Measurements from ENCODE around the gene ARHGAP21.
A peak's percentile ranks its signal among the peaks of the same experiment; 100 is the strongest.

ARHGAP21 gene

GRCh38 chr10:24715246-24715769 is 8.4 kb downstream of the ARHGAP21 start:
- TF ChIP-seq CTCF (IDR thresholded peaks at IDR 0.05; ENCODE audit: insufficient read depth, low read depth, low read length, missing control alignments) = no peak
- DNase-seq (ENCODE audit: low read depth) = no peak
- H3K4me3 ChIP-seq (ENCODE audit: low read length) = no peak overlapping the region

DNA sequence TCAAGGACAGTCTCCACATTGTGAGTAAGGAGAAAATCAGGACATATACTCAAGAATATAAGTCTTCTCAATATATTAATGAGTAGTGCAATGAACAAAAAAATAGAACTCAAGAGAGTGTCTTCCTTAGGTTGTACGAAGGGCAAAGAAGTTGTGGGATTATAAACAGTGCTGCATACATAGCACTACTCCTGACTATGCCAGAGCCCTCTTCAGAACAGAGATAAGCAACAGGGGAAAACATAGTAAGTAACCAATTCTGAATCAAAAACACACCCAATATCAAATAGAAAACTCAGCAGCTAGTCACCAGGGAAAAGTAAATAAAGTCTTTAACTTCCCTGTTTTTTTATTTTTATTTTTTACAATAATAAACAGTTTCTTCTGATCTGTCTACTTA is 10.6 kb downstream of the ARHGAP21 start:
- DNase-seq (ENCODE audit: low read depth) = no peak
- no peak overlapping the region for H3K4me3 ChIP-seq (ENCODE audit: low read length)
- TF ChIP-seq CTCF (IDR thresholded peaks at IDR 0.05; ENCODE audit: insufficient read depth, low read depth, low read length, missing control alignments) = no peak

DNA sequence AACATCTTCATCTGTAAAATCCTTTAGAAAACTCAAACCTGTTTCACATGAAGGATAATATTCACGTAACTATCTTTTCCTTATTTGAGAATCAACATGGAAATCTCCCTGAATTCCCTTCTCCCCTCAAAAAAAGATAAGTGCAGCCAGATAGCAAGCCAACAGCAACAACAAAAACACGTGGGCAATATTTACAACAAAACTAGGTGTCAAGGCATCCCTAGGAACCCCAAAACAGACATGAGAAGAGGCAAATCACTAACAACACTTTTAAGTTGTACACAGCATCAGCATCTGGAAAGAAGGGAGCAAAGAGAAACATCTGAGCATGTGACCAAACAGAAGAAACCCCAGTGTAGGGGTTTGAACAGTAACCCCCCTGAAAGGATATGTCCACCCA is 12.2 kb downstream of the ARHGAP21 start:
- no peak for DNase-seq (ENCODE audit: low read depth)
- no peak overlapping the region for H3K4me3 ChIP-seq (ENCODE audit: low read length)
- no peak for TF ChIP-seq CTCF (IDR thresholded peaks at IDR 0.05; ENCODE audit: insufficient read depth, low read depth, low read length, missing control alignments)

DNA sequence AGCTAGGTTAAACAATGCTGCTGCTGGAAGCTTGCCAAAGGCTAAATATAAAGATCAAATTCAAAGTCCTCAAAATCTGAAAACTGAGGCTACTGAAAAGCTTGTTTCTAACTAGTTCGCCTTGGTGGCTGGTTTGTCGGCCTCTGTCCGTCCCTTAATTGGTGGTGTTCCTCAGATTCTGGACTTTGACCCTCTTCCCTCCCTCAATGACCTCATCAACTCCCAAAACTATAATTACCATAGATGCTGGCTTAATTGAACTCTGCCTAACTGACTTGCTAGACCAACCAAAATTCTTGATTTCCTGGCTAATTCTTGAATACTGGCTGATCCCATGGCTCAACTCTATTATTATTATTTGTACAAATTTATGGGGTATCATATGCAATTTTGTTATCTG is 15.6 kb downstream of the ARHGAP21 start:
- no peak for DNase-seq (ENCODE audit: low read depth)

GRCh38 chr10:24707445-24707844 is 16.2 kb downstream of the ARHGAP21 start:
- peak; percentile 59 for DNase-seq (ENCODE audit: low read depth)
- H3K4me3 ChIP-seq (ENCODE audit: low read length) = no peak overlapping the region
- no peak for TF ChIP-seq CTCF (IDR thresholded peaks at IDR 0.05; ENCODE audit: insufficient read depth, low read depth, low read length, missing control alignments)

More for the DNA sequence above, 15.6 kb downstream of the ARHGAP21 start:
- no peak for TF ChIP-seq CTCF (IDR thresholded peaks at IDR 0.05; ENCODE audit: insufficient read depth, low read depth, low read length, missing control alignments)
- no peak overlapping the region for H3K4me3 ChIP-seq (ENCODE audit: low read length)

GRCh38 chr10:24706479-24707118 is 17.1 kb downstream of the ARHGAP21 start:
- no peak for TF ChIP-seq CTCF (IDR thresholded peaks at IDR 0.05; ENCODE audit: insufficient read depth, low read depth, low read length, missing control alignments)
- no peak overlapping the region for H3K4me3 ChIP-seq (ENCODE audit: low read length)
- peak; percentile 97 for DNase-seq (ENCODE audit: low read depth)

DNA sequence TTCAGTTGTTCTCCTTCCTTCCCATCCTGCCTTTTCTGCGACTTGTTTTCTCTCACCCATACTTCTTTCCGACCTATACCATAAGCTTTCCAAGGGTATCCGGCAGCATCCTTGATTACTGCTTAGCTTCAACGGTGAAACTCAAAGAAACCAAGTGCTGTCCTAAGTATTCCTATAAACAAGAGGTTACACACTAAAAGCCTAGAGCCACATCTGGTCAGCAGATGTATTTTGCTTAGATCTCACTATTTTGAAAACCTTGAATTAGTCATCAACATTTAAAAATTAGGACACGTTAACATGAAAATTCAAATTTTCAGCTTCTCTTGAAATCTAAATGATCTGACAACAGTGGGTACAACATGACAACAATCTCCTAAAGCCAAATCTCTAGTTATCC is 20.0 kb downstream of the ARHGAP21 start:
- no peak for TF ChIP-seq CTCF (IDR thresholded peaks at IDR 0.05; ENCODE audit: insufficient read depth, low read depth, low read length, missing control alignments)
- DNase-seq (ENCODE audit: low read depth) = no peak
- H3K4me3 ChIP-seq (ENCODE audit: low read length) = no peak overlapping the region
